HEK293T (cell line): Measurements from ENCODE around the gene NPHP4.

Experiments
- ARNT ChIP-seq: fragments of 450-650 bp; IDR thresholded peaks from 2 replicates; pipeline ENCODE4 v1.6.1; 2017; ENCODE audit warnings: mild to moderate bottlenecking
- BHLHE40 ChIP-seq: fragments of 450-650 bp; IDR thresholded peaks from 2 replicates; pipeline ENCODE4 v1.6.1; 2016; ENCODE audit warnings: mild to moderate bottlenecking, moderate library complexity, borderline replicate concordance
- FOXA1 ChIP-seq: fragments of 450-650 bp; IDR thresholded peaks from 2 replicates; pipeline ENCODE4 v1.6.1; 2016; ENCODE audit warnings: mild to moderate bottlenecking
- FOXK2 ChIP-seq: fragments of 450-650 bp; IDR thresholded peaks from 2 replicates; pipeline ENCODE4 v1.6.1; 2016; ENCODE audit warnings: mild to moderate bottlenecking
- FOXM1 ChIP-seq: fragments of 450-650 bp; IDR thresholded peaks from 2 replicates; pipeline ENCODE4 v1.6.1; 2017; ENCODE audit warnings: mild to moderate bottlenecking, borderline replicate concordance
- L3MBTL2 ChIP-seq: fragments of 450-650 bp; conservative IDR thresholded peaks from 2 replicates; pipeline ENCODE4 v1.6.1; 2016; ENCODE audit warnings: mild to moderate bottlenecking
- LEF1 ChIP-seq: fragments of 450-650 bp; IDR thresholded peaks from 2 replicates; pipeline ENCODE4 v1.6.1; 2017; ENCODE audit warnings: mild to moderate bottlenecking, borderline replicate concordance
- NFRKB ChIP-seq: fragments of 450-650 bp; IDR thresholded peaks from 2 replicates; pipeline ENCODE4 v1.6.1; 2016; ENCODE audit warnings: mild to moderate bottlenecking, moderate library complexity
- SUZ12 ChIP-seq: fragments of 450-650 bp; IDR thresholded peaks from 2 replicates; pipeline ENCODE4 v1.6.1; 2016; ENCODE audit warnings: mild to moderate bottlenecking
- TARDBP ChIP-seq: fragments of 450-650 bp; IDR thresholded peaks from 2 replicates; pipeline ENCODE4 v1.6.1; 2016

GRCh38 chr1:5989731-5990271, 2.4 kb downstream of the NPHP4 start:
- TF ChIP-seq LEF1 (no peak), TARDBP (no peak), SUZ12 (no peak), BHLHE40 (no peak), L3MBTL2 (no peak), FOXK2 (no peak), NFRKB (no peak), FOXA1 (no peak), ARNT (no peak), FOXM1 (no peak)
